ENCODE measurements around the gene B4GALNT1. TPM values are rescaled to one million over a fixed set of nuclear protein-coding genes. Genes with fewer than 3 reads are reported as not detected.
"Not testable (repeated sequence)": the region's sequence is repeated elsewhere in the genome, so short reads cannot be mapped to it uniquely, and the experiment has no call there.

The B4GALNT1 gene
- total RNA-seq, 3 donors from 2014 or later (not counting 1 experiment from before 2014, with no cell fraction given) = 0.38 to 0.59 (median 0.48) TPM

- no peak for TF ChIP-seq CTCF (IDR thresholded peaks at IDR 0.05)
- no peaks in the 10 kb centered on the region for H3K36me3 ChIP-seq (ENCODE audit: control insufficient read depth, insufficient read depth, low read length)
- Mint-ChIP-seq H3K36me3 (no peaks in the 10 kb centered on the region), H3K27me3 (ENCODE audit: low read depth in 2 of 2) (peaks cover 6 to 25% of the 10 kb centered on the region in 2 donors), H3K4me3 (no peak overlapping the region), H3K27ac (no peak overlapping the region), H3K9me3 (no peaks in the 10 kb centered on the region), H3K4me1 (no peaks in the 10 kb centered on the region)
- 88% methylated on average over 3 of the region's 4 CpGs for WGBS (ENCODE audit: insufficient coverage)
- H3K4me3 ChIP-seq (ENCODE audit: low read length) = no peak overlapping the region
- intact Hi-C loops (cut with micrococcal nuclease) = no loop called here
- no peaks in the 10 kb centered on the region for H3K4me1 ChIP-seq (ENCODE audit: control insufficient read depth, insufficient read depth, low read length)
- H3K27me3 ChIP-seq (ENCODE audit: control insufficient read depth, insufficient read depth, low read length) = no peaks in the 10 kb centered on the region
- no peaks in the 10 kb centered on the region for H3K9me3 ChIP-seq (ENCODE audit: control insufficient read depth, insufficient read depth, low read length)
- H3K27ac ChIP-seq (ENCODE audit: low read length) = no peak overlapping the region
- DNase-seq = no peak
- ATAC-seq = no peak
These were observed 28.4 kb upstream of the B4GALNT1 start for GRCh38 chr12:57661376-57661775.

GRCh38 chr12:57658890-57659289 is 25.9 kb upstream of the B4GALNT1 start:
- H3K27me3 Mint-ChIP-seq (ENCODE audit: low read depth in 2 of 2) = peaks cover 6 to 26% of the 10 kb centered on the region in 2 donors
- H3K4me1 Mint-ChIP-seq = no peaks in the 10 kb centered on the region
- no peak overlapping the region for H3K4me3 Mint-ChIP-seq
- no peaks in the 10 kb centered on the region for H3K9me3 Mint-ChIP-seq
- WGBS (ENCODE audit: insufficient coverage) = 76% methylated on average over 3 of the region's 3 CpGs
- H3K4me1 ChIP-seq (ENCODE audit: control insufficient read depth, insufficient read depth, low read length) = no peaks in the 10 kb centered on the region
- DNase-seq = no peak
- H3K36me3 ChIP-seq (ENCODE audit: control insufficient read depth, insufficient read depth, low read length) = no peaks in the 10 kb centered on the region
- H3K27ac ChIP-seq (ENCODE audit: low read length) = no peak overlapping the region
- ATAC-seq = no peak
- H3K4me3 ChIP-seq (ENCODE audit: low read length) = no peak overlapping the region
- no peak for TF ChIP-seq CTCF (IDR thresholded peaks at IDR 0.05)
- intact Hi-C loops (cut with micrococcal nuclease) = no loop called here
- H3K36me3 Mint-ChIP-seq = no peaks in the 10 kb centered on the region
- no peaks in the 10 kb centered on the region for H3K27me3 ChIP-seq (ENCODE audit: control insufficient read depth, insufficient read depth, low read length)
- H3K27ac Mint-ChIP-seq = no peak overlapping the region
- no peaks in the 10 kb centered on the region for H3K9me3 ChIP-seq (ENCODE audit: control insufficient read depth, insufficient read depth, low read length)

GRCh38 chr12:57657744-57658143 is 24.7 kb upstream of the B4GALNT1 start:
- Mint-ChIP-seq H3K4me3 (no peak overlapping the region), H3K36me3 (no peaks in the 10 kb centered on the region), H3K27me3 (ENCODE audit: low read depth in 2 of 2) (peaks cover 6 to 26% of the 10 kb centered on the region in 2 donors), H3K9me3 (no peaks in the 10 kb centered on the region), H3K27ac (no peak overlapping the region), H3K4me1 (no peaks in the 10 kb centered on the region)
- no peak for TF ChIP-seq CTCF (IDR thresholded peaks at IDR 0.05)
- Histone ChIP-seq H3K4me1 (ENCODE audit: control insufficient read depth, insufficient read depth, low read length) (no peaks in the 10 kb centered on the region), H3K27me3 (ENCODE audit: control insufficient read depth, insufficient read depth, low read length) (no peaks in the 10 kb centered on the region), H3K4me3 (ENCODE audit: low read length) (no peak overlapping the region), H3K9me3 (ENCODE audit: control insufficient read depth, insufficient read depth, low read length) (no peaks in the 10 kb centered on the region), H3K27ac (ENCODE audit: low read length) (no peak overlapping the region), H3K36me3 (ENCODE audit: control insufficient read depth, insufficient read depth, low read length) (no peaks in the 10 kb centered on the region)
- intact Hi-C loops (cut with micrococcal nuclease) = no loop called here
- 80% methylated on average over 3 of the region's 3 CpGs for WGBS (ENCODE audit: insufficient coverage)
- DNase-seq = no peak
- ATAC-seq = no peak

- intact Hi-C loops (cut with micrococcal nuclease); ATAC-seq; H3K27me3 ChIP-seq (ENCODE audit: control insufficient read depth, insufficient read depth, low read length); H3K4me1 ChIP-seq (ENCODE audit: control insufficient read depth, insufficient read depth, low read length); H3K27ac Mint-ChIP-seq; H3K27ac ChIP-seq (ENCODE audit: low read length); H3K36me3 Mint-ChIP-seq; H3K4me1 Mint-ChIP-seq; H3K4me3 ChIP-seq (ENCODE audit: low read length); H3K36me3 ChIP-seq (ENCODE audit: control insufficient read depth, insufficient read depth, low read length); H3K9me3 ChIP-seq (ENCODE audit: control insufficient read depth, insufficient read depth, low read length); H3K9me3 Mint-ChIP-seq; DNase-seq; H3K4me3 Mint-ChIP-seq: not testable (repeated sequence)
- peaks cover 4 to 26% of the 10 kb centered on the region in 2 donors for H3K27me3 Mint-ChIP-seq (ENCODE audit: low read depth in 2 of 2)
- WGBS (ENCODE audit: insufficient coverage) = 92% methylated on average over 4 of the region's 4 CpGs
These were observed 23.4 kb upstream of the B4GALNT1 start for GRCh38 chr12:57656408-57656807.
